K562 (cell line): ENCODE results near the gene SCARF2. TPM values are rescaled to one million over a fixed set of nuclear protein-coding genes. Genes with fewer than 3 reads are reported as not detected.

ENCODE experiments used
- CXXC5 ChIP-seq: fragments of 250-450 bp; sonication (Bioruptor Pico); IDR thresholded peaks from 2 replicates; pipeline ENCODE4 v1.8.0; 2022; ENCODE audit warnings: inconsistent platforms, mild to moderate bottlenecking, moderate library complexity
- HIVEP1 ChIP-seq: fragments of 250-450 bp; sonication (Bioruptor Pico); IDR thresholded peaks from 2 replicates; pipeline ENCODE4 v1.4.0; 2020; ENCODE audit warnings: mild to moderate bottlenecking
- RAD51 ChIP-seq: fragments of 450-650 bp; IDR thresholded peaks from 2 replicates; pipeline ENCODE4 v1.7.1; 2016; ENCODE audit warnings: low read depth, mild to moderate bottlenecking, borderline replicate concordance
- RERE ChIP-seq: sonication (generic); formaldehyde crosslinking; IDR thresholded peaks from 2 replicates; pipeline ENCODE4 v1.8.0; 2023; ENCODE audit warnings: missing genetic modification reagents, mild to moderate bottlenecking, borderline replicate concordance
- SMAD2 ChIP-seq: fragments of 150-350 bp; IDR thresholded peaks from 2 replicates; pipeline ENCODE4 v1.6.1; 2014; ENCODE audit warnings: low read depth, mild to moderate bottlenecking, low read length
- SREBF1 ChIP-seq: fragments of 150-350 bp; IDR thresholded peaks from 2 replicates; pipeline ENCODE4 v1.6.1; 2014; ENCODE audit warnings: antibody characterized with exemption, low read depth, low read length, borderline replicate concordance
- TAF7 ChIP-seq: fragments of 450-650 bp; IDR thresholded peaks from 2 replicates; pipeline ENCODE4 v1.6.1; 2016; ENCODE audit warnings: missing genetic modification characterization, missing compliant biosample characterization
- TCF3 ChIP-seq: sonication (generic); formaldehyde crosslinking; IDR thresholded peaks from 2 replicates; pipeline ENCODE4 v1.4.0; 2020; ENCODE audit warnings: mild to moderate bottlenecking, missing genetic modification reagents
- TOE1 ChIP-seq, 2 experiments: fragments of 450-650 bp in 1 of 2; sonication (generic) in 1 of 2; formaldehyde crosslinking in 1 of 2; IDR thresholded peaks; 2 replicates each; pipeline versions ENCODE4 v1.7.1 to v1.8.0; 2016 to 2022; ENCODE audit warnings: borderline replicate concordance in 2 of 2, mild to moderate bottlenecking in 2 of 2, antibody characterized with exemption in 1 of 2, inconsistent platforms in 1 of 2, low read depth in 1 of 2, missing genetic modification reagents in 1 of 2, moderate library complexity in 1 of 2
- YY1 ChIP-seq, 3 experiments: IDR thresholded peaks; 2 replicates each; pipeline ENCODE4 v1.6.1; 2011; ENCODE audit warnings: low read length in 2 of 3, mild to moderate bottlenecking in 2 of 3, moderate library complexity in 2 of 3, borderline replicate concordance in 1 of 3, control low read depth in 1 of 3, low read depth in 1 of 3; ENCODE audit not compliant: insufficient read depth in 3 of 3, insufficient replicate concordance in 2 of 3, control insufficient read depth in 1 of 3, insufficient read length in 1 of 3; ENCODE audit errors: extremely low read depth in 1 of 3
- ZNF589 ChIP-seq: fragments of 200-800 bp; sonication (Bioruptor generic); IDR thresholded peaks from 2 replicates; pipeline ENCODE4 v1.6.1; 2016; ENCODE audit warnings: low read depth, missing genetic modification characterization, missing compliant biosample characterization
- ZNF609 ChIP-seq: sonication (generic); formaldehyde crosslinking; IDR thresholded peaks from 2 replicates; pipeline ENCODE4 v1.8.1; 2023; ENCODE audit warnings: missing genetic modification reagents, mild to moderate bottlenecking, borderline replicate concordance
- ZNF76 ChIP-seq: fragments of 250-450 bp; sonication (Bioruptor Pico); IDR thresholded peaks from 2 replicates; pipeline ENCODE4 v1.4.0; 2020; ENCODE audit warnings: mild to moderate bottlenecking, moderate library complexity, borderline replicate concordance
- ZNF780A ChIP-seq: fragments of 250-450 bp; sonication (Bioruptor Pico); IDR thresholded peaks from 2 replicates; pipeline ENCODE4 v1.5.0; 2021; ENCODE audit warnings: mild to moderate bottlenecking
- polyA plus RNA-seq, 8 experiments: library from polyadenylated mRNA; depleted of rRNA in 4 of 8; stranded (reverse) in 5 of 8; unstranded in 3 of 8; fragments of >200 nt; fragmentation: Nextera tagmentation in 2 of 8; fragmentation: Illumina TruSeq in 1 of 8; extraction: Ambion mirVana in 2 of 8; extraction: Trizol in 1 of 8; gene quantifications; 2 replicates each; pipeline versions ENCODE4 v1.2.1 to v1.2.3, GENCODE V29; 2011 to 2014; ENCODE audit warnings: inconsistent platforms in 1 of 8, missing spikeins in 1 of 8
- total RNA-seq, 7 experiments: library from RNA; depleted of rRNA in 6 of 7; stranded (reverse); fragments of >200 nt in 6 of 7; fragmentation: Illumina TruSeq in 2 of 7; extraction: Trizol in 2 of 7; gene quantifications; 2 replicates each; pipeline versions ENCODE4 v1.2.1 to v1.2.3, GENCODE V29; 2011 to 2021; ENCODE audit warnings: low replicate concordance in 1 of 7

SCARF2 gene
- total and polyA plus RNA-seq, 9 of the 15 experiments (the other 6 are each of a cell fraction or from before 2014, with no cell fraction given), result 0.06 to 0.32 (median 0.21) TPM; not detected in 5

GRCh38 chr22:20412474-20413216 is 25.0 kb downstream of the SCARF2 start (continued):
- TF ChIP-seq RAD51, result 0 out of 2 replicates have a peak, but pooled peaks have one; percentile 14
- 0 out of 2 replicates have a peak, but pooled peaks have one; percentile 47 for TF ChIP-seq HIVEP1
- TF ChIP-seq ZNF609, result peak; percentile 88; the same call in 1 of the 2 replicates
- TF ChIP-seq RERE, result no peak
- 0 out of 2 replicates have a peak, but pooled peaks have one; percentile 11 for TF ChIP-seq ZNF76 (CRISPR knock-in tag)
- no peak for TF ChIP-seq TOE1 (IDR thresholded peaks at IDR 0.05; ENCODE audit: borderline replicate concordance)
- no peak for TF ChIP-seq TOE1 (CRISPR knock-in tag; IDR thresholded peaks at IDR 0.05; ENCODE audit: borderline replicate concordance, low read depth)
- TF ChIP-seq YY1 (IDR thresholded peaks at IDR 0.05; ENCODE audit: borderline replicate concordance in 1 of 3, control insufficient read depth in 1 of 3, extremely low read depth in 1 of 3, insufficient read depth in 3 of 3, insufficient read length in 1 of 3, insufficient replicate concordance in 2 of 3, low read depth in 1 of 3, low read length in 2 of 3), result no peak
- TF ChIP-seq TAF7, result no peak
- TF ChIP-seq SMAD2, result no peak
- no peak for TF ChIP-seq TCF3 (CRISPR knock-in tag)
- TF ChIP-seq ZNF780A (CRISPR knock-in tag), result no peak
- TF ChIP-seq SREBF1, result no peak
- 0 out of 2 replicates have a peak, but pooled peaks have one; percentile 49 for TF ChIP-seq ZNF589 (CRISPR knock-in tag)
- peak; percentile 45; the same call in 1 of the 2 replicates for TF ChIP-seq CXXC5 (CRISPR knock-in tag)
